SU-DHL-6 (cell line): ENCODE measurements around the gene GTF3C2.

Experiments used
- EZH2phosphoT487 ChIP-seq: fragments of 200-600 bp; sonication (generic), shearing (Covaris generic); conservative IDR thresholded peaks from 2 replicates; pipeline ENCODE4 v1.6.1; 2018; ENCODE audit warnings: mild to moderate bottlenecking, antibody characterized with exemption, low read length, moderate library complexity, mixed read lengths
- TF ChIP-seq, protein P1 (sequence below): fragments of 200-600 bp; sonication (generic); IDR thresholded peaks from one replicate; pipeline ENCODE4 v1.5.1; 2017; ENCODE audit warnings: antibody characterized with exemption, mild to moderate bottlenecking, low read length, moderate library complexity; ENCODE audit not compliant: insufficient read depth, poor library complexity, severe bottlenecking

- TF ChIP-seq, protein P1, sequence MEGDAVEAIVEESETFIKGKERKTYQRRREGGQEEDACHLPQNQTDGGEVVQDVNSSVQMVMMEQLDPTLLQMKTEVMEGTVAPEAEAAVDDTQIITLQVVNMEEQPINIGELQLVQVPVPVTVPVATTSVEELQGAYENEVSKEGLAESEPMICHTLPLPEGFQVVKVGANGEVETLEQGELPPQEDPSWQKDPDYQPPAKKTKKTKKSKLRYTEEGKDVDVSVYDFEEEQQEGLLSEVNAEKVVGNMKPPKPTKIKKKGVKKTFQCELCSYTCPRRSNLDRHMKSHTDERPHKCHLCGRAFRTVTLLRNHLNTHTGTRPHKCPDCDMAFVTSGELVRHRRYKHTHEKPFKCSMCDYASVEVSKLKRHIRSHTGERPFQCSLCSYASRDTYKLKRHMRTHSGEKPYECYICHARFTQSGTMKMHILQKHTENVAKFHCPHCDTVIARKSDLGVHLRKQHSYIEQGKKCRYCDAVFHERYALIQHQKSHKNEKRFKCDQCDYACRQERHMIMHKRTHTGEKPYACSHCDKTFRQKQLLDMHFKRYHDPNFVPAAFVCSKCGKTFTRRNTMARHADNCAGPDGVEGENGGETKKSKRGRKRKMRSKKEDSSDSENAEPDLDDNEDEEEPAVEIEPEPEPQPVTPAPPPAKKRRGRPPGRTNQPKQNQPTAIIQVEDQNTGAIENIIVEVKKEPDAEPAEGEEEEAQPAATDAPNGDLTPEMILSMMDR, result no peak
- TF ChIP-seq EZH2phosphoT487, result no peak
Measured at GRCh38 chr2:27351802-27352598, 4.6 kb downstream of the GTF3C2 start.
